CD14-positive monocyte (primary cell): ENCODE results near the gene IPPK. TPM values are rescaled to one million over a fixed set of nuclear protein-coding genes. Genes with fewer than 3 reads are reported as not detected.

Experiments used
- DNase-seq, 3 donors: peaks; one replicate each; pipeline ENCODE4 v3.0.0-alpha.2; 2011 to 2022
- H2AFZ ChIP-seq: 2 replicates; pipeline ENCODE4 v1.6.0; 2012; ENCODE audit warnings: mild to moderate bottlenecking, low read depth, low read length, inconsistent platforms; ENCODE audit not compliant: insufficient read depth, poor library complexity, severe bottlenecking
- H3K27ac ChIP-seq, 2 donors: 1 replicate in 1 of 2; 2 replicates in 1 of 2; pipeline ENCODE4 v1.5.1; 2012 to 2013; ENCODE audit warnings: low read length in 2 of 2, control low read depth in 1 of 2, inconsistent platforms in 1 of 2, low read depth in 1 of 2, mild to moderate bottlenecking in 1 of 2
- H3K27me3 ChIP-seq, 2 donors: one replicate each; pipeline versions ENCODE4 v1.6.0 to v1.6.1; 2011 to 2013; ENCODE audit warnings: low read length in 2 of 2; ENCODE audit not compliant: control insufficient read depth in 2 of 2, insufficient read depth in 2 of 2
- H3K36me3 ChIP-seq, 2 donors: replicated peaks in 1 of 2; 1 replicate in 1 of 2; 2 replicates in 1 of 2; pipeline versions ENCODE4 v1.5.1 to v1.6.1; 2012 to 2013; ENCODE audit warnings: low read length in 2 of 2, control low read depth in 1 of 2, inconsistent platforms in 1 of 2, mild to moderate bottlenecking in 1 of 2; ENCODE audit not compliant: insufficient read depth in 2 of 2, control insufficient read depth in 1 of 2
- H3K4me1 ChIP-seq, 2 donors: 1 replicate in 1 of 2; 2 replicates in 1 of 2; pipeline versions ENCODE4 v1.5.1 to v1.6.1; 2012 to 2013; ENCODE audit warnings: low read length in 2 of 2, control low read depth in 1 of 2, inconsistent platforms in 1 of 2, mild to moderate bottlenecking in 1 of 2, moderate library complexity in 1 of 2; ENCODE audit not compliant: insufficient read depth in 2 of 2, control insufficient read depth in 1 of 2
- H3K4me2 ChIP-seq: replicated peaks from 2 replicates; pipeline ENCODE3; 2012; ENCODE audit warnings: low read length, moderate library complexity, mild to moderate bottlenecking; ENCODE audit not compliant: poor library complexity, severe bottlenecking; ENCODE audit errors: extremely low read depth
- H3K4me3 ChIP-seq, 3 experiments: fragments of 200-600 bp in 1 of 3; sonication (generic) in 1 of 3; replicated peaks in 1 of 3; 1 replicate in 2 of 3; 2 replicates in 1 of 3; pipeline ENCODE4 v1.5.1; 2011 to 2013; ENCODE audit warnings: low read length in 3 of 3, mild to moderate bottlenecking in 3 of 3, control low read depth in 2 of 3, low read depth in 2 of 3, inconsistent platforms in 1 of 3, moderate library complexity in 1 of 3
- H3K79me2 ChIP-seq: 2 replicates; pipeline ENCODE4 v1.6.0; 2012; ENCODE audit warnings: mild to moderate bottlenecking, control low read depth, inconsistent platforms, low read length, moderate library complexity; ENCODE audit not compliant: insufficient read depth
- H3K9ac ChIP-seq: 2 replicates; pipeline ENCODE4 v1.6.0; 2017; ENCODE audit warnings: low read length, mild to moderate bottlenecking; ENCODE audit not compliant: insufficient read depth, poor library complexity, severe bottlenecking
- H3K9me3 ChIP-seq, 2 donors: replicated peaks in 1 of 2; 1 replicate in 1 of 2; 2 replicates in 1 of 2; pipeline versions ENCODE4 v1.5.1 to v1.6.1; 2012 to 2013; ENCODE audit warnings: low read length in 2 of 2, control low read depth in 1 of 2; ENCODE audit not compliant: control insufficient read depth in 1 of 2, insufficient read depth in 1 of 2
- H4K20me1 ChIP-seq: 2 replicates; pipeline ENCODE4 v1.6.0; 2012; ENCODE audit warnings: mild to moderate bottlenecking, low read length, control low read depth, moderate library complexity; ENCODE audit not compliant: insufficient read depth
- H3K27ac Mint-ChIP-seq, 7 donors: one replicate each; pipeline ENCODE4 v1.8.0; 2020; ENCODE audit warnings: mild to moderate bottlenecking in 7 of 7, mixed read lengths in 7 of 7, moderate library complexity in 6 of 7, inconsistent platforms in 2 of 7
- H3K27me3 Mint-ChIP-seq, 3 donors: one replicate each; pipeline ENCODE4 v1.8.0; 2021 to 2022; ENCODE audit warnings: low read depth in 3 of 3, mild to moderate bottlenecking in 3 of 3, mixed read lengths in 3 of 3, moderate library complexity in 3 of 3, inconsistent platforms in 1 of 3
- H3K36me3 Mint-ChIP-seq, 2 donors: one replicate each; pipeline ENCODE4 v1.8.0; 2020; ENCODE audit warnings: mixed read lengths in 2 of 2, inconsistent platforms in 1 of 2, mild to moderate bottlenecking in 1 of 2
- H3K4me1 Mint-ChIP-seq: one replicate; pipeline ENCODE4 v1.8.0; 2020; ENCODE audit warnings: mild to moderate bottlenecking, mixed read lengths
- H3K4me3 Mint-ChIP-seq, 2 donors: one replicate each; pipeline ENCODE4 v1.8.0; 2020; ENCODE audit warnings: mild to moderate bottlenecking in 2 of 2, mixed read lengths in 2 of 2, moderate library complexity in 1 of 2
- H3K9me3 Mint-ChIP-seq, 7 donors: one replicate each; pipeline ENCODE4 v1.8.0; 2020 to 2022; ENCODE audit warnings: mixed read lengths in 7 of 7, mild to moderate bottlenecking in 6 of 7, moderate library complexity in 6 of 7, inconsistent platforms in 2 of 7
- WGBS: methylation state at CpG from one replicate; pipeline ENCODE4 v1.1.5; 2013; ENCODE audit warnings: missing lambda C conversion rate; ENCODE audit not compliant: insufficient coverage; 5-methylcytosine and 5-hydroxymethylcytosine counted together
- intact Hi-C, 2 donors: fragments of 100-400 bp; cut with micrococcal nuclease; formaldehyde crosslinking; loops; one replicate each; pipeline versions ENCODE4 v1.15.0 to v1.15.1; 2023
- polyA plus RNA-seq, 3 donors: library from polyadenylated mRNA; depleted of rRNA in 1 of 3; unstranded in 2 of 3; stranded (reverse) in 1 of 3; fragments of 300-500 nt in 2 of 3; fragments of >200 nt in 1 of 3; fragmentation: Illumina TruSeq in 2 of 3; gene quantifications; 1 replicate in 2 of 3; 2 replicates in 1 of 3; pipeline ENCODE4 v1.2.3, GENCODE V29; 2012 to 2021
- TF ChIP-seq, protein P1 (sequence below): fragments of 200-600 bp; IDR thresholded peaks from one replicate; pipeline ENCODE4 v1.8.0; 2022; ENCODE audit warnings: antibody characterized with exemption, mild to moderate bottlenecking

Gene IPPK
- polyA plus RNA-seq, 3 donors = 1.9 to 11.6 (median 3.2) TPM

DNA sequence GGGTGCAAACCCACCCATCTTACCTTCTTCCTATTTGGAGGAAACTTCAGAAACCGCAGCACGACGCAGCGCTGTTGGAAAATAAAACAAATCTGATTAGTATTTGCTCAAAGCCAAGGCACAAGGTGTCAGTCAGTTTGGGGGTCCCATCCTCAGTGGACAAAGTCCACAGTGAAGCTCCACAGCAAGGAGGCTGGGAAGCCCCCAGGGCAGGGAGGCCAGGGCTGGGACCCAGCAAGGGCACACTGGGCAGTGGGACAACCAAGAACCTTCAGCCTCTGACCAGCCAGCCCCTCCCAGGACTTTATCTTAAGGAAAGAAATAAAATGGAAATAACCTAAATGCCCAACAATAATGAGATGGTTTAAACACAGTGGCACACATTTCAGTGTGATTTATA, 11.3 kb downstream of the IPPK start:
- peaks cover 0 to 2% (median 0%) of the 10 kb centered on the region in 3 donors for H3K27me3 Mint-ChIP-seq
- no peak for DNase-seq
- Histone ChIP-seq H4K20me1 (peaks cover 41% of the 10 kb centered on the region), H3K4me1 (no peaks in the 10 kb centered on the region), H3K27ac (no peak overlapping the region), H3K4me2 (no peak overlapping the region), H3K9me3 (no peaks in the 10 kb centered on the region), H3K4me3 (no peak overlapping the region), H3K27me3 (no peaks in the 10 kb centered on the region), H2AFZ (no peak overlapping the region), H3K79me2 (peaks cover 43% of the 10 kb centered on the region), H3K9ac (no peak overlapping the region), H3K36me3 (peaks cover 40 to 72% of the 10 kb centered on the region in 2 donors)
- H3K27ac Mint-ChIP-seq = no peak overlapping the region
- WGBS = 100% methylated on average over 4 of the region's 4 CpGs
- TF ChIP-seq, protein P1, sequence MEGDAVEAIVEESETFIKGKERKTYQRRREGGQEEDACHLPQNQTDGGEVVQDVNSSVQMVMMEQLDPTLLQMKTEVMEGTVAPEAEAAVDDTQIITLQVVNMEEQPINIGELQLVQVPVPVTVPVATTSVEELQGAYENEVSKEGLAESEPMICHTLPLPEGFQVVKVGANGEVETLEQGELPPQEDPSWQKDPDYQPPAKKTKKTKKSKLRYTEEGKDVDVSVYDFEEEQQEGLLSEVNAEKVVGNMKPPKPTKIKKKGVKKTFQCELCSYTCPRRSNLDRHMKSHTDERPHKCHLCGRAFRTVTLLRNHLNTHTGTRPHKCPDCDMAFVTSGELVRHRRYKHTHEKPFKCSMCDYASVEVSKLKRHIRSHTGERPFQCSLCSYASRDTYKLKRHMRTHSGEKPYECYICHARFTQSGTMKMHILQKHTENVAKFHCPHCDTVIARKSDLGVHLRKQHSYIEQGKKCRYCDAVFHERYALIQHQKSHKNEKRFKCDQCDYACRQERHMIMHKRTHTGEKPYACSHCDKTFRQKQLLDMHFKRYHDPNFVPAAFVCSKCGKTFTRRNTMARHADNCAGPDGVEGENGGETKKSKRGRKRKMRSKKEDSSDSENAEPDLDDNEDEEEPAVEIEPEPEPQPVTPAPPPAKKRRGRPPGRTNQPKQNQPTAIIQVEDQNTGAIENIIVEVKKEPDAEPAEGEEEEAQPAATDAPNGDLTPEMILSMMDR = no peak
- peaks cover 3% of the 10 kb centered on the region for H3K4me1 Mint-ChIP-seq
- H3K9me3 Mint-ChIP-seq = no peaks in the 10 kb centered on the region
- peaks cover 52 to 60% of the 10 kb centered on the region in 2 donors for H3K36me3 Mint-ChIP-seq
- intact Hi-C loops = no loop called here
- H3K4me3 Mint-ChIP-seq = no peak overlapping the region

GRCh38 chr9:92658176-92658575, 11.8 kb downstream of the IPPK start:
- Mint-ChIP-seq H3K4me1 (peaks cover 2% of the 10 kb centered on the region), H3K36me3 (peaks cover 53 to 63% of the 10 kb centered on the region in 2 donors), H3K27ac (no peak overlapping the region), H3K9me3 (no peaks in the 10 kb centered on the region), H3K27me3 (peaks cover 0 to 2% (median 0%) of the 10 kb centered on the region in 3 donors), H3K4me3 (no peak overlapping the region)
- WGBS = 96% methylated on average over 6 of the region's 7 CpGs
- H3K36me3 ChIP-seq = peaks cover 43 to 72% of the 10 kb centered on the region in 2 donors
- H3K27ac ChIP-seq = no peak overlapping the region
- TF ChIP-seq, protein P1 = no peak
- no peaks in the 10 kb centered on the region for H3K9me3 ChIP-seq
- H3K9ac ChIP-seq = no peak overlapping the region
- intact Hi-C loops = no loop called here
- H3K79me2 ChIP-seq = peaks cover 38% of the 10 kb centered on the region
- no peak overlapping the region for H3K4me3 ChIP-seq
- H2AFZ ChIP-seq = no peak overlapping the region
- H3K27me3 ChIP-seq = no peaks in the 10 kb centered on the region
- DNase-seq = no peak
- no peak overlapping the region for H3K4me2 ChIP-seq
- H4K20me1 ChIP-seq = peaks cover 38% of the 10 kb centered on the region
- no peaks in the 10 kb centered on the region for H3K4me1 ChIP-seq
